GM18858 (cell line): ENCODE data around the gene PDE11A.

ENCODE experiments used
- ATAC-seq: cut with Tn5 transposase; IDR thresholded peaks from one replicate; pipeline ENCODE4 v1.9.1; 2021; ENCODE audit not compliant: unreplicated experiment

PDE11A gene

DNA sequence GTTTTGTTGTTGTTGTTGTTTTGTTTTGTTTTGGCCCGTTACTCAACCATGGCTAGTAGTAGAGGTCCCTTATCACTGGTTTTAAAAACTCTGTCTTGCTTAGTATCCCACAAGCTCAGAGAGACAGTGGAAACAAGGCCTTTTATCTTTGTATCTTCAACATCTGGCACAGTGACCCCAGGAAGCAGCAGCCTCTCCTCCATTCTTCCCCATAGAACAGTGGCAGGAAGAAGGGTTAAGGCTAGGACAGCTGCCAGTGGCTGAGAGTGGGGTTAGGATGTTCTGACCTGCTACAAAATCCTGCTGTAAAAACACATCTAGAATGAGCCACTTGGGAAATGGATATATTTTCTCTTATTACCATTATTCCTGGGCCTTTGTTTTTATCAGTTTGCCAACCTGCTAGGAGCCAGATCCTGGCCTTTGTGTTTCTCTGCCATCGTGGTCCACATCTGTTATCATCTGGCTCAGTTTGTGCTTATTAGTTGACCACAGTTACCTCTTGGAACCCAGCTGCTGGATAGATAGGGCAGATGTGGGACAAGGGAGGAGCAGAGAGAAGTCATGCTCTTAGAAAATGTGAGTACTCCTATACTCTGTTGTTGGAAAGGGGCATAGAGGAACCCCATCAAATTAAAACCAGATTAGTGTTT, 433.2 kb downstream of the PDE11A start:
- ATAC-seq = no peak

DNA sequence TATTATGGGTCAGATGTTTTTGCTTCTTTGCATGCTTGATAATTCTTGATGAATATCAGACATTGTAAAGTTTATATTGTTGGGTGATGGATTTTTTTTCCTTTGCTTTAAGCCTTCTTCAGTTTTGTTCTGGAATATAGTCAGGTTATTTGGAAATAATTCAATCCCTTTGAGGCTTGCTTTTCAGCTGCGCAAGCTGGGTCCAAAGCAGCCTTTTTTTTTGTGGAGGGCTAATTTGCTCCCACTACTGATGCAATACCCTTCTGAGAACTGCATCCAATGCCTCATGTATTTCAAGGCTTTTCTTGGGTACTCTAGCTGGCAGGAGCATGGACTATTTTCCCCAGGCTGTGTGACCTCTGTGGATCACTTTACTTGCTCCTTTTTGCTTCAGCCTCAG, 434.1 kb downstream of the PDE11A start:
- ATAC-seq = no peak

DNA sequence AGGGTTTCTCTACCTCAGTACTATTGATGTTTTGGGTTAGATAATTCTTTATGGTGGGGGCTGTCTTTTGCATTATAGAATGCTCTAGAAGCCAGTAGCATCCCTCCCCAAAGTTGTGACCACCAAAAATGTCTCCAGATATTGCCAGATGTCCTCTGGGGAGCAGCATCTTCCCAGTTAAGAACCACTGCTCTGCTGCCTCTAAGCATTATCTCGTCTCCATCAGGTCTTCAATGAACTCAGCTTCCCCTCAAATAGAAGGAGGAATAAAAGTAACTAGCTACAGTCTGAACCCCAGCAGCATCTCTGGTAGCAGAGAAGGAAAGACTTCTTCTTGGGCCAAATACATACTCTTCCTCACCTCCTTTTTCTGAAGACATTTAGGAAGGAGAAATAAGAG, 435.9 kb downstream of the PDE11A start:
- ATAC-seq = no peak

DNA sequence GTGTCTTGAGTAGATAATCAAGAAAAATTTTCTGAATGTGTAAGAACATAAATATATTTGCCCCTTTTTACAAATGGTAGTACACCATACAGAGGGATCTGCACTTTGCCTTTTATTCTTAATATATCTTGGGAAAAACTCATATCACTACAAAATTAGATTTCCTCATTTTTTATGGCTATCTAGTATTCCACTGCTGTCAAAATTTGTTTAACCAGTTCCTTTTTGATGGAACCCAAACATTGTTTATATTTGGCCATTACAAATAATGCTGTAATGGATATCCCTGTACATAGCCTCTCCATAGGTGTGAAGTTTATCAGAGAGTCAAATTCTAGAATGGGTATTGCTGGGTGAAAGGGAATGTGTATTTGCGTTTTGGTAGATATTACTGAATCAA, 436.9 kb downstream of the PDE11A start:
- no peak for ATAC-seq

DNA sequence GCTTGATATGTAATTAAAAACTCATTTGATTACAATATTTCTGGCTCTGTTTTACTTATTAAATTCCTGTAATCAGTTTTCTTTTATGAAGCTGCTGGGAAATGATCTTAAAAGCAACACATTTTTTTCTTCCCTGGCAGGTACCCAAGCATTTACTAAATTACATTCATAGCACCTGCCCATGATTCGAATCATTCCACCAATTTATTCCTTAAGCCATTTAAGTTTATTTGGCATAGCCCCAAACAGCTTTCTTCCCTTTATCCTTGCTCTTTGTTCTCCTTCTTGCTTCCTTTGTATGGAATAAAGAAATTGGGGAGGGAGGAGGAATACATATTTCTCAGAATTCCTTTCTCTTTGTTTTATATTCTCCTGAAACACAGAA, 438.7 kb downstream of the PDE11A start:
- ATAC-seq = no peak

DNA sequence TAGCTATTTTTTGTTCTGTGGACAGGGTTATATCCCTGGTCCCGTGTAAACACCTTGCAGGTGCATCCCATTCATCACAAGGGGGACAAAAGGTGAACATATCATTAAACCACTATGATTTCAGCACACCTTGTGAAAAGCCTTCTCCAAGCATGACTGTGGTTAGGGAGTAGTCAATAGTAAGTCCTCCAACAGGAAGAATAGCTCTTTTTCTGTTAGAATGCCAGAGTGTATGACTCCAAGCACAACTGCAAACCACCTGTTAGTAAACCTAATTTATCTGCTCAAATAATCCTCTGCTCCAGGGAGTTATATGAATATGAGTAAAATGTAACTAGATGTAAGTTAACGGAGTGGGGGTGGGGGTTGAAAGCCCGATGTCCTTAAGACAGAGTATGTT, 439.5 kb downstream of the PDE11A start:
- no peak for ATAC-seq

DNA sequence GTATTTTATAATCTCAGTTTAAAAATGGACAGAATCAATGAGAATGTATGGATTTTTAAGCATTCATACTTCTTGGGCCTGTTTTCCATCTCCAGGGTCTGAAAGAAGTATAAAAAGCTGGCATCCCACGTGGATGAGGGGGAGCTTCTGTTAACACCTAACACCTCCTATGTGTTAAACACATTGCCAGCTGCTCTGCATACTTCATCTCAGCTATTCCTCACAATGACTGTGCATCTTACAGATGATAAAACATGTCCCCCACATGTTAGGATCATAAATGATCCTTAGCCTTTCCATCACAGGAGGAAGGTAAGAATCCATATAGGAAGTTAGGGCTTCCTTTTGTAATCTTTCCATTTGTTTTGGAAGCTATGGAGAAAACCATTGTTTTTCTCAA, 440.9 kb downstream of the PDE11A start:
- no peak for ATAC-seq

DNA sequence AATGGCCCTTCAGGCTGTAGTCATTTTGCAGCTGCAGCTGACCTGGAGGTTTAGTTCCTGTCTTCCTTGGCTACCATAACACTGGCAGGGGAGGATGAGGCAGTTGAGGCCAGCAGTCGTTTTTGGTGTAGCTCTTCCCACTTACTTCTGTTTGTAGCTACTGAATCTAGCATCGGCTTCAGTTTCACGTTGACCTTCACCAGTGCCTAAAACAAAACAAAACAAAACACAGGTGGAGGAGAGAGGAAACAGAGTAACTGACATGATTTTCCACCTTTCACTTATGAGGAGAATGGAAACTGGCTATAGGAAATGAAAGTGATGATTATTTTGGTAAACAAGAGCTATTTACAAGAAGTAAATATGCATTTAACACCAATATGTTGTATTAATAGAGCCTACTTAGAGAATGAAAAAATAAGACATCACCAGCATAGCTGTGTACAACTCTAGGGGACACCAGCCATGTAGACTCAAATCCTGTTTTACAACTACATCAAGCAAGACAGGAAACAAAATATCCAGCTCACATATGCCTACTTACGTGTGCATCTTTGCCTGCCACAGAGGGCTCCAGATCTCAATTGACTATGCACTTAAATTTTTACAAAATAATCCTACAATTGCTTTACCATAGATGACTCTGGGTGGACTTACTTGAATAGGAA, 443.1 kb downstream of the PDE11A start:
- ATAC-seq = peak; percentile 45

DNA sequence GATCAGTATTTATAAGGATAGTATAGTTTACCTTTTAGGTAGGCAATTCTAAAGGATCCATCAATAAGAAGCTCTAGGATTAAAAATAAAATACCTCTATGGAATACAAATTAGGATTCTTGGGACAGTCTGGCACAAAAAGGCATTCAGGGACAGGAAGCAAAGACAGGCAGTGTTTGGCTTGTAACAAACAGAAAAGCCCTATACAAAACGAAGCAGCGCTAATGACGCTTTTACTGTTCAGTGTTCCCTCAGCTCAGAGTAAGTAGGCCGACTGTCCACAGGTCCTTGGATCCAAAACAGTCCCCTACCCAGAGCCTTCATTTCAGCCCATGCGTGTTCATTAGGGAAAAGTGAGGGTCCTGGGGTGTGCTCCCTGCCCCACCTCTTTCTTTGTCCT, 443.7 kb downstream of the PDE11A start:
- no peak for ATAC-seq

DNA sequence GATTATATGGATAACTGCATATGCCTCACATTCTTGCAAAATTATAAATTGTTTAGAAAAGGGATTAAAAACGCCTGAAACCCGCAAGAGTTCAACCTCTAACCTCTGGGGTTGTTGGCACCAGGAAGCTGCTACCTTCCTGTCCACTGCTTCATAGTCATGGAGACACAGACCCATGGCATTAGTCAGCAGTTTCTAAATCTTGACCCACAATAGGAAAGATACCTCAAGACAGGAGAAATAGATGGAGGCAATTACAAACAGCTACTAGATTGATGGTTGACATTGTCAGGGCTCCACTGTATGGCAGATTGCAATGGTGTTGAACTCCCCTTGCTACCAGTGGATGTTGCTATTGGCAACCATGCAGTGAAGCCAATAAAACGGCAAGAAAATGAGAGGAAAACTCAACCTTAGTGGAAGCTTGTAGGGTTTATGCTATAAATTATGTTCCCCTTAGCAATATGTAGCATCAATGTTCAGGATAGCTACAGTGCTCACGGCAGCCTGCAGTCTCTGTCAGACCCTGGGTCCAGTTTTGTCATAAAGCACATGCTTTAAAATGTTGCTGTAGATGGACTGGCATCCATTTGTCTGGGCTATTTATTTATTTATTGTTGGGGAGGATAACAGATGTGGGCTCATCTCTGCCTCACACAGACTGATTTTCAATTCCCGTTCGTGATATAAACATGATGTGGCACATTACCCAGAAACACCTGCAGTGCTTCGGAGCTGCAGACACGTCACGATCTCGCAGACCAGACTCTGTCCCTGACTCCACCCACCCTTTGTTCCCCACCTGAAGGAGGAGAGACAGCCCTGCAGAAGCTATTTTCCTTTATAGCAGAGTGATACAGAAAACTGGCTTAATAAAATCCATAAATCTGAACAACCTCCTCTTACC, 446.6 kb downstream of the PDE11A start:
- ATAC-seq = no peak

DNA sequence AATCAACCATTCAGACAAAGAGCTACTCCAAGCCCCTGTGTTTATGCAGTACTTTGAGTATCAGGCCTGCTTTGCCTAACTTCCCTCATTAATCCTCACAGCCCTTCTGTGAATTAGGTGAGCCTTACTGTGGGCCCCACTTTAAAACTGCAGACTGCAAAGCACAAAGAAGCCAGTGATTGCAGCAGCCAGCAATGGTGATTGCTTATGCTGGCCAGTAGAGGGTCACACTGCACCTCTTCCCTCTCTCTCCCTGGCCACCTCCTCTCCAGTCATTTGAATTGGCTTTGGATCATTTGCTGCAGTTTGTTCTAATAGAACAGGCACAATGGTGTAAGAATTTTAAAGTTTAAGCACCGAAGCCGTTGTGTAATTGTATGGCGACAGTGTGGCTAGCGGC, 450.1 kb downstream of the PDE11A start:
- ATAC-seq = no peak

DNA sequence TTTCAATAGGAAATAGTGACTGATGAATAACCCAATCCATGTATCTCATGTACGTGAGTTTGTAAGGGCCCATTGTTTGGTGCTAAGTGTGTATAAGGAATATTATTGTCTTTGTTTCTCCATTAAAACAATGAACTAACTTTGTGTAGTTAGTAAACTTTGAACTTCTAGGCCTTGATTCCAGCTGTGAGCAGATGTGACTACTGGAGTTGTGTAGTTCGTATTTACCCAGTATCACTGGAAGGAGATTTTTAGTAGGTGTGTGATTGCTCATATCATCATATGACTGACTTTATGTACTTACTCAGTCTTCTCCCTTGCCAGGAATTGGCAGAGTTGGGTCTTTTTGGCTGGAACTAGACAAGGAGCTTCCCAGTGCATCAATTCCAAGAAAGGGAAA, 452.6 kb downstream of the PDE11A start:
- ATAC-seq = no peak

DNA sequence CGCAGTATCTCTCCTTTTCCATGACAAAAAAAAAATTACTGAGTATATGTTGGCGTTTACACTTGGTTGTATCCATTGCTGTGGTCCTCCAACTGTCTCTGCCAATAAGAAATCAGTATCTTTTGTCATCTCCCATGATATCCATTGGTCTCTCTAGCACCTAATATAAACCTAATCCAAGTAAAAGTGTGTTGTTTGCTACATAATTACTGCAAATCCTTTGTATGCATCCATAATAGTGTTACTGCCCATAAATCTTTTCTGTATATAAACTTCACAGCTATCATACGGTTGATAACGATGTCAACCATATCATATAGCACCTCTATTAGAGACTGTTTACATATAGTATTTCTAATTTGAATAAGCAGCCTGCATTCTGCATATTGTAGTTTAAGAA, 453.1 kb downstream of the PDE11A start:
- ATAC-seq = no peak

DNA sequence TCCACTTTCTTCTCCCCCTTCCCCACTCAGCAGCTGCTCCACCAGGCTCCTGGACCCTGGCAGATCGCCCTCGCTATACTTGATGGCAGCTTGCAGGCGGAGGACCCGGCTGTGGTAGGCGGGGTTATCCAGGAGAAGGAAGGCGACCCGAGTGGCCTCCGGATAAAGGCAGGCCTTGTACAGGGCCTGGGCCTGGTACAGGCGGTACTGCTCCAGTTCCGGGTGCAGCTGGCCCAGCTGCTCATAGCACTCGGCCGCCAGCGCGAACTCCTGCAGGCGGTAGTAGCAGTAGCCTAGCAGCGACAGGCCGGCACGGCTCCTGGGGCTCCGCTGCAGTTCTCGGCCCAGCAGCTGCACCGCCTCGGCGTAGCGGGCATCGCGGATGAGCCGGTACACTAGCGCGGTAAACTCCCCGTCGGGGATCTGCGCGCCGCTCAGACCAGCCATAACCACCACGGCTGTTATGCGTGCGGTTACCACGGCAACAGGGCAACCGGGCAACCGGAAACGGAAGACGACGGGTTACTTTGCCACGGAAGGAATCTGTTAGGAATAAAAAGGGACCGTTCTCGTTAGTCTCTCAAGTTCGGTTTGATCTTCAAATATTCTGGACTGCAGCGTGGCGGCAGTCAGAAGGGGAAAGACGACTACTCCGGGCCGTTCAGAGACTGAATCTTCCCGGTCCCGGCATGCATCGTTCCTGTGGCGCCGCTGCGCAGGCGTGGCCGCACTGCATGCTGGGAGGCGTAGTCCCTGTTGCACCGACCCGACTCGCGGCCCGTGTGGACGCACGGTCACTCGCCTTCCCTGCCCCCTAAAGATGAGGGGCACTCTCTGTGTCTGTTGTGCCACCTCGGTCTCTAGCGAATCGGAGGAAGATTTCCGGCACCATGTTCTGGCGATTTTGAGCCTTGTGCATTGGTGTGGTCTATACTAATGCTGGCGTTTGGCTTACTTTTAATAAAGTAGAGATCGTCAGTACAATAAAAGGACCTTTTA, 454.0 kb downstream of the PDE11A start:
- ATAC-seq = peak; percentile 90

DNA sequence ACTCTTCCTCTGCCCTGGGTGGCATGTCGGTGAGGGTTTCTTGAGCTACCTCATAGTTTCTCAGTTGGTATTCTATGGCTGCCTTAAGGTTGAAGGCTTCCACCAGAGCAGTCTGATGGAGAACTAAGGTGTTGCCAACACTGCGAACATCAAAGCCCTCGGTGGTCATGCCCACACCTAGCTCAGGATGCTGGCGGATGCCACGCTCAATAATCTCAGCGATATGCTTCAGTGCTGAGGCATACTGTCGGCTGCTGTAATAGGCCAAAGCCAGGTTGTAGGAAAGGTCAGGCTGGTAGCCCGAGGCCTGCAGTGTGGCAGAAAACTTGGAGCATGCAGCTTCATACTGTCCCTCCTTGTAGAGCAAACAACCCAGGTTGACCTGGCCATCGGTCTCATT, 454.7 kb downstream of the PDE11A start:
- no peak for ATAC-seq

DNA sequence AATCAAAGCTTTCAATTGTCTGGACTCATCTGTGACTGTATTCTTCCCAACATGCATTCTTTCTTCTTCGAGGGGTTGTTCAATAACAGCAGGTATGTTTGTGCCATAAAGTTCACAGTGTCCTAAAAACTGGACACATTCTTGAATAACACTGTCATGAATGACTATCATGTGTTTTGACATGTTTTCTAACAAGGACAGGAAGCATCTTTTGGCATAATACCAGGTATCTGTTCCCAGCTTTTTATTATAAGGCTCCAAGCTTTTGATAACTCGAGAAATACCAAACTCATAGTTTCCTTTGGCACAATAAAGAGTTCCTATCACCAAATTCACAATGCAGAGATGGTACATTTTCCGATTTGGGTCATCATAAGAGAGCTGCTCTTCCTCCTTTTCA, 455.8 kb downstream of the PDE11A start:
- no peak for ATAC-seq

DNA sequence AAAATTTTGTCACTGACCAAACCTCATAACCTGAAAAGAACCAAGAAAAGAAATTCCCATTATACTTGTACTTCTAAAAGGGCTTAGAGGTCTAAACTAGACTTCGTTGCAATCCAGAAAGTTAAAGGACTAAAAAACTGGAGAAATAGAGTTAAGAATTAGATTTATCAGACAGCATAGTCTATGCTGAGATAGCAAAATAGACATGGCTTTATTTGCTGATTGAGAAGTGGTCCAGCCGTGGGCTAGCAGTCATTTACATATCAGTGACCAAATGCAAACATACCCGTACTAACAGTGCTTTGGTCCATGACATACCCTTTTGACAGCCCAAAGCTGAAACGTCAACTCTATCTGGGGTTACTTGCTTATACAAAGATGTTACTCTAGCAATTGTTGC, 456.5 kb downstream of the PDE11A start:
- ATAC-seq = no peak

DNA sequence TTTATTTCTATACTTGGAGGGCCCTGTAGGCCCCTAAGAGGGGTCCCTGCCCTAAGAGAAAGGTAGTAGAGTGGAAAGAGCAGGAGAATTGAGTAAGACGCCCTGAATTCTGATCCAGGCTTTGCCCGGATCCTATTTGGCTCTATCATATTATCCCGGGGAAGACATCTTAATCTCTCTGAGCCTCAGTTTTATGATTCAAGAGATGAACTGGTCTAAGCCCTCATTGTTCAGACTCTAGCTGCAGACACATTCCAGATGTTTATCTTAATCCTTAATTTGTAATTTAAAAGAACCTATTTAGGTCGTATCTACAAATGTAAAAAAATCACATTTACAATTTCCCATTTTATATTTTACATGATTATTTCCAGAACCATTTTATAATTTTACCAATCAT, 459.9 kb downstream of the PDE11A start:
- no peak for ATAC-seq

DNA sequence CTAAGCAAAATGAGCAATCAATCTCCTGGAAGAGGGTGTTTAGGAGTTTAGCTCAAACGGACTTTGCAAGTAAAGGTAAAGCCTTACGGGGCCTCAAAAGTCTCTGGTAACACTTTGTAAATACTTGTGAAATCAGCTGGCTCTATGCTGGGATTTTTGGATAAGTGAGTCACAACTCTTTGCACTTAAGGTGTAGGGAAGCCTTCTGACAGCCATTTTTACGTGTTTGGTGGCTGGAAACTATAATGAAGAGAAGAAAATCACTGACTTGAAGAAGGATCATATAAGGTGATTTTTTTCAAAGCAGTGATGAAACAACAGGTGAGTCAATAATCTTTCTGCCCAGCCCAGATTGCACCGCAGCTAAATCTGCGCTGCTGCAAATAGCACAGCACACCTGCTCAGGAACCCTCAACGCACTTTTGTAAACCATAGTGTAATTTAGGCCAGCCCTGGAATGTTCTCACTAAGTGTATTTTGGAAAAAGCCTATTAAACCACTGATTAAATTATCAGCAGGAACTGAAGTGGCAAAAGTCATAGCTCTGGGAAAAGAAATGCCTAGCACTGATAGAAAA, 461.2 kb downstream of the PDE11A start:
- ATAC-seq = no peak

DNA sequence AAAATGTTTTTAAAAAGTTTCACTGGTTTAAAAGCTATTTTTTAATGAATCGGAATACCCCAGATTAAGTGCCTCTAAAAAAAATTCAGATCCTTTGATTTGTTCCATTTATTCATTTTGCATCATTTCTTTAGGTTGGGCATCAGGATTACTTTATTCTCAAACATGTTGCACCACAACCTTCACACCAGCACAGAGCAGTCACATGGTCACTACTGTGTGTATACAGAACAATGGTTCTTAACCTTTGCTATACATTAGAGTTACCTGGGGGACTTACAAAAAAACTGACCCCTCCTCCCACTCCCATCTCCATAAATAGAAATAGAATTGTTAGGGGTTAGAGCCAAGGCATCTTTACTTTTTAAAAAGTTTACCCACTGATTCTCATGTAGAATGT, 461.8 kb downstream of the PDE11A start:
- no peak for ATAC-seq

DNA sequence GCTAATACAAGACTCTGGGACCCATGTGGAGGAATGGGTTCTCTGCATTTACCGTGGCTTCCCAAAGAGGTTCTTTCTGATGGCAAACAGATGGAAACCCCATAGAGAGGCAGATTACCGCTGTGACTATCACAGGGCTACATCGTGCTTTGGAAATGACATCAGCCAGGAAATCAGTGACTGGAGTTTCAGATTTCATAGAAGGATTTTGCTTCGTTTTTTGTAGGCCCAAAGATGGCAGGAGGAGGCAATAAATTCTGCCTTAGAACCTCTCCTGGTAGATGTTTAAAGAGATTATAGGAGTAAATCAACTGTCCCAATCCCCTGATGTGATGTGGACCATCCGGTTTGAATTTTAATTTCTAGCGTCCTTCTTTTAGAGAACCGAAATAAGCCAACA, 465.9 kb downstream of the PDE11A start:
- no peak for ATAC-seq
